Measurements from ENCODE around the gene SORL1.

The SORL1 gene

GRCh38 chr11:121540627-121541026 lies 88.5 kb downstream of the SORL1 start:
- no peak for DNase-seq

- DNase-seq, result no peak
Observed at GRCh38 chr11:121543836-121544380, 91.8 kb downstream of the SORL1 start.

GRCh38 chr11:121544956-121545355 lies 92.8 kb downstream of the SORL1 start:
- DNase-seq, result no peak

GRCh38 chr11:121547574-121547973 lies 95.5 kb downstream of the SORL1 start:
- no peak for DNase-seq

GRCh38 chr11:121550247-121551030 lies 98.3 kb downstream of the SORL1 start:
- DNase-seq, result no peak

- no peak for DNase-seq
Observed at GRCh38 chr11:121551463-121551862, 99.3 kb downstream of the SORL1 start.

- no peak for DNase-seq
Observed at GRCh38 chr11:121552154-121552553, 100.0 kb downstream of the SORL1 start.

- DNase-seq, result no peak
Observed at GRCh38 chr11:121552644-121553043, 100.5 kb downstream of the SORL1 start.

GRCh38 chr11:121553389-121553788 lies 101.3 kb downstream of the SORL1 start:
- DNase-seq, result no peak

- DNase-seq, result no peak
Observed at GRCh38 chr11:121553806-121554205, 101.7 kb downstream of the SORL1 start.

GRCh38 chr11:121554552-121554951 lies 102.4 kb downstream of the SORL1 start:
- no peak for DNase-seq

- DNase-seq, result no peak
Observed at GRCh38 chr11:121555121-121555520, 103.0 kb downstream of the SORL1 start.

GRCh38 chr11:121556937-121557336 lies 104.8 kb downstream of the SORL1 start:
- no peak for DNase-seq

GRCh38 chr11:121557348-121557747 lies 105.2 kb downstream of the SORL1 start:
- DNase-seq, result no peak

GRCh38 chr11:121559606-121560200 lies 107.6 kb downstream of the SORL1 start:
- DNase-seq, result no peak

- DNase-seq, result no peak
Observed at GRCh38 chr11:121560236-121560635, 108.1 kb downstream of the SORL1 start.

GRCh38 chr11:121561240-121561639 lies 109.1 kb downstream of the SORL1 start:
- DNase-seq, result no peak

- DNase-seq, result no peak
Observed at GRCh38 chr11:121561716-121562115, 109.6 kb downstream of the SORL1 start.

GRCh38 chr11:121563003-121563402 lies 110.9 kb downstream of the SORL1 start:
- no peak for DNase-seq

GRCh38 chr11:121563900-121564822 lies 112.0 kb downstream of the SORL1 start:
- DNase-seq, result no peak

GRCh38 chr11:121564948-121565684 lies 113.0 kb downstream of the SORL1 start:
- DNase-seq, result no peak
